Hindlimb muscle (tissue), 1 donor: Measurements from ENCODE around the gene TCF25. TPM values are rescaled to one million over a fixed set of nuclear protein-coding genes. Genes with fewer than 3 reads are reported as not detected.

ENCODE experiments used
- DNase-seq: peaks from one replicate; pipeline ENCODE4 v3.0.0-alpha.2; 2013
- polyA plus RNA-seq: library from polyadenylated mRNA; unstranded; fragments of 120-200 nt; gene quantifications from one replicate; pipeline ENCODE4 v1.2.1, GENCODE V29; 2013; ENCODE audit not compliant: insufficient read length

Gene TCF25
- polyA plus RNA-seq, 1 donor = 115 TPM

- DNase-seq = no peak
These were observed 75.8 kb downstream of the TCF25 start for GRCh38 chr16:89949121-89949742.

GRCh38 chr16:89949756-89950155 is 76.4 kb downstream of the TCF25 start:
- no peak for DNase-seq

- no peak for DNase-seq
These were observed 78.1 kb downstream of the TCF25 start for GRCh38 chr16:89951509-89951908.

GRCh38 chr16:89952049-89952448 is 78.7 kb downstream of the TCF25 start:
- DNase-seq = no peak

- DNase-seq = no peak
These were observed 79.2 kb downstream of the TCF25 start for GRCh38 chr16:89952551-89952950.

- DNase-seq = no peak
These were observed 80.4 kb downstream of the TCF25 start for GRCh38 chr16:89953671-89954406.

GRCh38 chr16:89954462-89954861 is 81.1 kb downstream of the TCF25 start:
- DNase-seq = no peak

- DNase-seq = no peak
These were observed 81.8 kb downstream of the TCF25 start for GRCh38 chr16:89955001-89955685.

- no peak for DNase-seq
These were observed 83.3 kb downstream of the TCF25 start for GRCh38 chr16:89956505-89957215.

GRCh38 chr16:89957216-89957785 is 83.9 kb downstream of the TCF25 start:
- DNase-seq = no peak

- DNase-seq = no peak
These were observed 84.7 kb downstream of the TCF25 start for GRCh38 chr16:89958068-89958467.

GRCh38 chr16:89958596-89958995 is 85.2 kb downstream of the TCF25 start:
- DNase-seq = no peak

GRCh38 chr16:89960966-89961365 is 87.6 kb downstream of the TCF25 start:
- no peak for DNase-seq

Other genes starting within 250 kb of the TCF25 start
- gene CHMP1A, start 215.9 kb upstream of the TCF25 start, polyA plus RNA-seq = 51.3 TPM
- gene SPATA33, start 215.8 kb upstream of the TCF25 start, polyA plus RNA-seq = 5.5 TPM
- gene CDK10, start 186.9 kb upstream of the TCF25 start, polyA plus RNA-seq = 65.0 TPM
- gene SPATA2L, start 171.9 kb upstream of the TCF25 start, polyA plus RNA-seq = 2.3 TPM
- 14.2 TPM for gene VPS9D1, start 152.7 kb upstream of the TCF25 start, polyA plus RNA-seq
- gene ZNF276, start 152.1 kb upstream of the TCF25 start, polyA plus RNA-seq = 25.5 TPM
- gene FANCA, start 56.9 kb upstream of the TCF25 start, polyA plus RNA-seq = 16.6 TPM
- gene SPIRE2, start 45.1 kb upstream of the TCF25 start, polyA plus RNA-seq = 3.1 TPM
- gene MC1R, start 45.3 kb downstream of the TCF25 start, polyA plus RNA-seq = 2.6 TPM
- 7.2 TPM for gene TUBB3, start 49.8 kb downstream of the TCF25 start, polyA plus RNA-seq
- gene DEF8, start 75.2 kb downstream of the TCF25 start, polyA plus RNA-seq = 31.3 TPM
- gene DBNDD1, start 145.9 kb downstream of the TCF25 start, polyA plus RNA-seq = 16.1 TPM
- not detected for gene PRDM7, start 203.7 kb downstream of the TCF25 start, polyA plus RNA-seq